Measurements from ENCODE around the gene CSH2. TPM values are rescaled to one million over a fixed set of nuclear protein-coding genes. Genes with fewer than 3 reads are reported as not detected.

The CSH2 gene
- total RNA-seq, 1 donor from 2014 or later, result not detected

DNA sequence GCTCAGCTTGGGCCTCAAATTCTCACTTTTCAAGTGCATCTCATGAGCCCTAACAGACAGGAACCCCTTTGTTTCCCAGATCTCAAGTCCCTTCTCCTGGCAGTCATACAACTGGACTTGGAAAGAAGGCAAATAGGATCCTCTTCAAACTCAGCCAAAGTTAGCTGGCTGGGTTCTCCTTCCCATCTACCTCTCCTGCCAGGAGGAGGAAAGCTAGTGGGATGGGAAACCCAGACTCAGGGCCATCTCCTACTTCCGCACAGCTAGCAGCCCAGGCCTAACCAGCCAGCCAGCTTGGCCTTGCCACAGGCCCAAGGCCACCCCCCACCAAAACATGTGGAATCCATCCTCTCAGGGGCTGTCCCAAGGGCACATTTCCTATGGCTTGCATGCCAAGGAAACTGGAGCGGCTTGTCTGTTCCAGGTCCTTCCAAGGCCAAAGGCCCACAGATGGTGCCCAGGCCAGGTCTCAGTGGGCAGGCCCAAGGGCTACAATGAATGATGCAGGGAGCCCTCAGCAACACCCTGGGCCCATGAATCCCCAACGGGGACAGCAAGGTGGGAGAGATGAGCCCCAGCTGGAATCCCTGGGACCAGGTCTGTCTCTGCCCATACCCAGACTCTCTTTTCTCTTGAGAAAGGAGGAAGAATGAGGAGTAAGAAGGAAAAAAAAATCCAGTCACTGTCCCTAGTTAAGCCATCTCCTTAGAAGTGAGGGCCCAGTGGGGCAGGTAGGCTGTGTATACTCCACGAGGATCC lies 32.7 kb downstream of the CSH2 start:
- Histone ChIP-seq H3F3A (ENCODE audit: low read depth) (peaks cover 29% of the 10 kb centered on the region), H3K4me1 (peaks cover 21% of the 10 kb centered on the region), H3K9ac (peak overlapping the region; percentile 69), H3K9me3 (ENCODE audit: low read depth) (no peaks in the 10 kb centered on the region), H2AFZ (replicated peaks) (no peak overlapping the region), H3K36me3 (no peaks in the 10 kb centered on the region), H3K4me3 (peak overlapping the region; percentile 95), H3K79me2 (ENCODE audit: low read depth) (peaks cover 46% of the 10 kb centered on the region), H4K20me1 (ENCODE audit: low read depth) (peaks cover 26% of the 10 kb centered on the region), H3K4me2 (peak overlapping the region; percentile 99), H3K27me3 (peaks cover 17% of the 10 kb centered on the region), H3K27ac (no peak overlapping the region)
- Mint-ChIP-seq H3K36me3 (peaks cover 2% of the 10 kb centered on the region), H3K4me3 (peak overlapping the region; percentile 97), H3K9me3 (no peaks in the 10 kb centered on the region), H3K27ac (peak overlapping the region; percentile 96), H3K4me1 (peaks cover 26% of the 10 kb centered on the region), H3K27me3 (ENCODE audit: insufficient read depth, low read depth) (no peaks in the 10 kb centered on the region)
- TF ChIP-seq EZH2phosphoT487 (IDR thresholded peaks at IDR 0.05) (no peak), EZH2 (IDR thresholded peaks at IDR 0.05) (no peak)
- TF ChIP-seq, protein P1, sequence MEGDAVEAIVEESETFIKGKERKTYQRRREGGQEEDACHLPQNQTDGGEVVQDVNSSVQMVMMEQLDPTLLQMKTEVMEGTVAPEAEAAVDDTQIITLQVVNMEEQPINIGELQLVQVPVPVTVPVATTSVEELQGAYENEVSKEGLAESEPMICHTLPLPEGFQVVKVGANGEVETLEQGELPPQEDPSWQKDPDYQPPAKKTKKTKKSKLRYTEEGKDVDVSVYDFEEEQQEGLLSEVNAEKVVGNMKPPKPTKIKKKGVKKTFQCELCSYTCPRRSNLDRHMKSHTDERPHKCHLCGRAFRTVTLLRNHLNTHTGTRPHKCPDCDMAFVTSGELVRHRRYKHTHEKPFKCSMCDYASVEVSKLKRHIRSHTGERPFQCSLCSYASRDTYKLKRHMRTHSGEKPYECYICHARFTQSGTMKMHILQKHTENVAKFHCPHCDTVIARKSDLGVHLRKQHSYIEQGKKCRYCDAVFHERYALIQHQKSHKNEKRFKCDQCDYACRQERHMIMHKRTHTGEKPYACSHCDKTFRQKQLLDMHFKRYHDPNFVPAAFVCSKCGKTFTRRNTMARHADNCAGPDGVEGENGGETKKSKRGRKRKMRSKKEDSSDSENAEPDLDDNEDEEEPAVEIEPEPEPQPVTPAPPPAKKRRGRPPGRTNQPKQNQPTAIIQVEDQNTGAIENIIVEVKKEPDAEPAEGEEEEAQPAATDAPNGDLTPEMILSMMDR (IDR thresholded peaks at IDR 0.05), result no peak
- DNase-seq (ENCODE audit: low spot score), result no peak

DNA sequence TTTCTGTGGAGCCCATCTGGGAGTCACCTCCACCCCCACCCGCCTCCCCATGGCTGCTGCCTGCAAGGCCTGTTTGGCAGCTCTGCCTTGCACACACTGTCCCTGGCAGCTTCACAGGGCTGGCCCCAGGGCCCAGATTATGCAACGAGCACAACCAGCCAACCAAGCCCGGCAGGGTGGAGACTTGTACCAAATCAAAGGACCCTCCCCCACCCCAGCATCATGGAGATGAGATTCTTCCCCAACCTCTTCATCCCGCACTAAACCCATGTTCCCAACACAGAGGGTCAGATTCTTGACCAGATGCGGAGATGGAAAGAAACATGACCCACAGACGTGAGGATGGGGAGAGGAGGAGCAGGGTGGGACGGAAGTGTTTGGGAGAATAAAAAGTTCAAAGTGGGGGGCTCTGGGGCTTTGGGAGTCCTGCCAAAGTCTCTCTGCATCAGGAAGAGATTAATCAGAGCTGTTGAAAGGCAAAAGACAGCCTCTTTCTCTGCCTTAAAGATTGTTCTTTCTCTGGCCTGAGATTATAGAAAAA lies 34.8 kb downstream of the CSH2 start:
- Mint-ChIP-seq H3K27ac (peak overlapping the region; percentile 29), H3K36me3 (peaks cover 7% of the 10 kb centered on the region), H3K27me3 (ENCODE audit: insufficient read depth, low read depth) (no peaks in the 10 kb centered on the region), H3K9me3 (no peaks in the 10 kb centered on the region), H3K4me1 (peaks cover 27% of the 10 kb centered on the region), H3K4me3 (peak overlapping the region; percentile 61)
- Histone ChIP-seq H3K27me3 (no peaks in the 10 kb centered on the region), H4K20me1 (ENCODE audit: low read depth) (peaks cover 29% of the 10 kb centered on the region), H3K9me3 (ENCODE audit: low read depth) (no peaks in the 10 kb centered on the region), H2AFZ (replicated peaks) (no peak overlapping the region), H3F3A (ENCODE audit: low read depth) (peaks cover 33% of the 10 kb centered on the region), H3K79me2 (ENCODE audit: low read depth) (peaks cover 46% of the 10 kb centered on the region), H3K4me2 (peak overlapping the region; percentile 31), H3K36me3 (no peaks in the 10 kb centered on the region), H3K4me3 (no peak overlapping the region), H3K9ac (peak overlapping the region; percentile 2), H3K4me1 (peaks cover 21% of the 10 kb centered on the region), H3K27ac (peak overlapping the region; percentile 30)
- DNase-seq (ENCODE audit: low spot score), result no peak
- TF ChIP-seq EZH2 (IDR thresholded peaks at IDR 0.05) (no peak), EZH2phosphoT487 (IDR thresholded peaks at IDR 0.05) (no peak)
- TF ChIP-seq, protein P1 (IDR thresholded peaks at IDR 0.05), result no peak

DNA sequence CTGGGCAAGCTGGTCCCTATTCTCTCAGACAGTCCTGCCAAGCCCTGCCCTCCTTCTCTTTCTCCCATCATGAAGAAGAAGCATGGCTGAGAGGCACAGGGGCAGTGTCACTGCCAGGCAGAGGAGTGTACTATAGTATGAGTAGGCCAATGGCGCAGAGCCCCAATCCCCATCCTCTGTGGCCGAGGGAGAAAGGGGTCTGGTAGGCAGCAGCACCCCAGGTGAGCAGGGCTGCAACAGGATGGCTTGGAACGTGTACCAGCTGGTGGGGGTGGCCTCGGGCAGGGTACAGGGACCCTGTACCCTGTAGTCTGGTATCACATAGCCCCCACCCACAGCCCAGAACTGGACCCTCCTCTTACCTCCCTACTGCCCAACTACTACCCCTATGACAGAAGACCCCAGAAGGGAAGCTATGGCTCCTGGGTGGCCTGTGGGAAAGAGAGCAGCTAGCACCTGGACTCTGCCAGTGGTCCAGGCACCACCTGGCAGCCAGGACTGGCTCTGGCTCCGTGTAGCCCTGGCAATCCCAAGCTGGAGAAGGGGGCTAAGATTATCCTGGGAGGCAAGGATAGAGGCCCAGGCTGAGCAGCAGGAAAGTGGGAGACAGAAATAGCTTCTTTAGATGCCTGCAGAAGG lies 35.4 kb downstream of the CSH2 start:
- no peak for DNase-seq (ENCODE audit: low spot score)
- no peak overlapping the region for H3K4me3 ChIP-seq
- peaks cover 25% of the 10 kb centered on the region for H3K4me1 Mint-ChIP-seq
- no peak overlapping the region for H3K4me2 ChIP-seq
- TF ChIP-seq EZH2phosphoT487 (IDR thresholded peaks at IDR 0.05) (no peak), EZH2 (IDR thresholded peaks at IDR 0.05) (no peak)
- TF ChIP-seq, protein P1 (IDR thresholded peaks at IDR 0.05), result no peak
- H3K36me3 Mint-ChIP-seq, result peaks cover 11% of the 10 kb centered on the region
- no peak overlapping the region for H3K27ac ChIP-seq
- H3K9me3 ChIP-seq (ENCODE audit: low read depth), result no peaks in the 10 kb centered on the region
- peaks cover 29% of the 10 kb centered on the region for H4K20me1 ChIP-seq (ENCODE audit: low read depth)
- H3F3A ChIP-seq (ENCODE audit: low read depth), result peaks cover 31% of the 10 kb centered on the region
- H3K27me3 Mint-ChIP-seq (ENCODE audit: insufficient read depth, low read depth), result no peaks in the 10 kb centered on the region
- H3K4me1 ChIP-seq, result peaks cover 21% of the 10 kb centered on the region
- H3K27me3 ChIP-seq, result no peaks in the 10 kb centered on the region
- H3K27ac Mint-ChIP-seq, result no peak overlapping the region
- H3K9me3 Mint-ChIP-seq, result no peaks in the 10 kb centered on the region
- peaks cover 46% of the 10 kb centered on the region for H3K79me2 ChIP-seq (ENCODE audit: low read depth)
- no peak overlapping the region for H3K9ac ChIP-seq
- no peak overlapping the region for H2AFZ ChIP-seq (replicated peaks)
- H3K4me3 Mint-ChIP-seq, result no peak overlapping the region
- H3K36me3 ChIP-seq, result no peaks in the 10 kb centered on the region

Measured in neural progenitor cell (in vitro differentiated cells).